Femur (tissue), 1 donor: ENCODE results near the gene SLC12A6.
"Not testable (repeated sequence)": the region's sequence is repeated elsewhere in the genome, so short reads cannot be mapped to it uniquely, and the experiment has no call there.

Experiments
- DNase-seq: peaks from one replicate; pipeline ENCODE4 v3.0.0-alpha.2; 2017

SLC12A6 gene

GRCh38 chr15:34355241-34355640 is 17.7 kb upstream of the SLC12A6 start:
- no peak for DNase-seq

DNA sequence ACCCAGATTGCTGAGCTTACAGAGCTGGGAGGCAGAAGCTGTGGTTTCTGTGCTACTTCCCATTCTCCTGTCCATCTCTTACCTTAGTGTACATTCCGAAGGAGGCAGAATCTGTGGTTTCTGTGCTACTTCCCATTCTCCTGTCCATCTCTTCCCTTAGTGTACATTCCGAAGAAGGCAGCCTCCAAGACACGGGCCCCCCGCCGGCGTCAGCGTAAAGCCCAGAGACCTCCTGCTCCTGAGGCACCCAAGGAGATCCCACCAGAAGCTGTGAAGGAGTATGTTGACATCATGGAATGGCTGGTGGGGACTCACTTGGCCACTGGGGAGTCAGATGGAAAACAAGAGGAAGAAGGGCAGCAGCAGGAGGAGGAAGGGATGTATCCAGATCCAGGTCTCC is 16.7 kb upstream of the SLC12A6 start:
- DNase-seq, result no peak

GRCh38 chr15:34353627-34354026 is 16.0 kb upstream of the SLC12A6 start:
- DNase-seq, result no peak

DNA sequence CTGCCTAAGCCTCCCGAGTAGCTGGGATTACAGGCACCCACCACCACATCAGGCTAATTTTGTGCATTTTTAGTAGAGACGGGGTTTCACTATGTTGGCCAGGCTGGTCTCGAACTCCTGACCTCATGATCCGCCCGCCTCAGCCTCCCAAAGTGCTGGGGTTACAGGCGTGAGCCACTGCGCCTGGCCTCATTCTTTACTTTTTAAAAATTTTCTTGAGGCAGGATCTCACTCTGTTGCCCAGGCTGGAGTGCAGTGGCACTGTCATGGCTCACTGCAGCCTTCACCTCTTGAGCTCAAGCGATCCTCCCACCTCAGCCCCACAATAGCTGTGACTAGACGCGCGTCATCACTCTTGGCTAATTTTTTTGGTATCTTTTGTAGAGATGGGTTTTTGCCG is 15.4 kb upstream of the SLC12A6 start:
- DNase-seq, result not testable (repeated sequence)

DNA sequence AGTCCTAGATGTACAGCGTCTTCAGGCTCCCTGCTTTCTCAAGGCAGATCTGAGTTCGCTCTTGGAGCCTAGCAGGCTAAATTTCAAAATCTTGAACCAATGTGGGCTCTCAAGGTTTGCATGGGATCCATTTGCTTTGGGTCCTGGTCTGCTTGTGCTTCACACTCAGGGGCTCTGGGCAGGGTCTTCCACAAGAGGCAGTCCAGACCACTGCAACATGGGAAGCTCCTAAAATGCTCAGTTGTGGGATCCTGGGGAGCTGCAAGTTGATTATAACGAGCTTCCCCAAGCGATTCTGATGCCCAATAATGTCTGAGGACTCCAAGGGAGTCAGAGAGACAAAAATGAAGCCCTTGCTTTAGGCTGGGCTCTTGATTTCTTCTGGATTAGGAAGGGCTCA is 12.2 kb upstream of the SLC12A6 start:
- no peak for DNase-seq

GRCh38 chr15:34348735-34349300 is 11.2 kb upstream of the SLC12A6 start:
- DNase-seq, result no peak

DNA sequence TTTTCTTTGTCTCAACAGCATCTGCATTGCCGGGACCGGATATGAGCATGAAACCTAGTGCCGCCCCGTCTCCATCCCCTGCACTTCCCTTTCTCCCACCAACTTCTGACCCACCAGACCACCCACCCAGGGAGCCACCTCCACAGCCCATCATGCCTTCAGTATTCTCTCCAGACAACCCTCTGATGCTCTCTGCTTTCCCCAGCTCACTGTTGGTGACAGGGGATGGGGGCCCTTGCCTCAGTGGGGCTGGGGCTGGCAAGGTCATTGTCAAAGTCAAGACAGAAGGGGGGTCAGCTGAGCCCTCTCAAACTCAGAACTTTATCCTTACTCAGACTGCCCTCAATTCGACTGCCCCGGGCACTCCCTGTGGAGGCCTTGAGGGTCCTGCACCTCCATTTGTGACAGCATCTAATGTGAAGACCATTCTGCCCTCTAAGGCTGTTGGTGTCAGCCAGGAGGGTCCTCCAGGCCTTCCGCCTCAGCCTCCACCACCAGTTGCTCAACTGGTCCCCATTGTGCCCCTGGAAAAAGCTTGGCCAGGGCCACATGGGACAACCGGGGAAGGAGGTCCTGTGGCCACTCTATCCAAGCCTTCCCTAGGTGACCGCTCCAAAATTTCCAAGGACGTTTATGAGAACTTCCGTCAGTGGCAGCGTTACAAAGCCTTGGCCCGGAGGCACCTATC is 10.5 kb upstream of the SLC12A6 start:
- DNase-seq, result no peak

DNA sequence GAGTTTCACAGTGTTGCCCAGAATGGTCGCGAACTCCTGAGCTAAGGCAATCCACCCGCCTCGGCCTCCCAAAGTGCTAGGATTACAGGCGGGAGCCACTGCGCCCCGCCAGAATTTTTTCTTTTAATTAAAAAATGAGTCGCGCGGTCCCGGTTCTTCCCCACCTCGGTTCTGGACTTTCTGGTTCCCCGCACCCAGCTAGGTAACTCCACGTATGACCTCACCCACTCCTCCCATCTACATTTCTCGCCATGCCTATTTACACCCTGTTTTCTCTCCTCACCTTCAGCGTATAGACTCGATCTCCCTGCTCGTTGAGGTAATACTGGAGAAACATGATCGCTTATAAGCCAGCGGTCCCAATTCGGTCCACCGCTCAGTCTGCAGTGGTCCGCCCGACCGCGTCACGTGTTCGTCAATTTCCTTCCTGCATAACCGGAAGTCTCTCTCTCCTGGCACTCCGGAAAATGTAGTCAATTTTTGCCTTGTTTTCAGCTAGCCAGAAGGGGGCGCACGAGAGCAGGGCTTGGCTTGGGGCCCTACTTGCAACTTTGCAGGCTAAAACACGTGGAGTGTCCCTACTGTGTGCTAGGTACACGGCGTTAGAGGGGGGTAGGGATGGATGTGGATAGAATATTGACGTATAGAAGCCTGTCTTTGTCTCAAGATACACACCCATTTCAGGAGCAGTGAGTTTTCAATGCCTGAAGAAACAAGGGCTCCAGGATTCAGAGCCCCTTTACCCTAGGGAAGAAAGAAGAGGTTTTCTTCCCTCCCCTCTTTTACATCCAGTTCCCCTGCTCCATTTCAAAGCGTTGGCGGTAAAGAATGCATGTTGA is 5.4 kb upstream of the SLC12A6 start, which contains the start of the genes NOP10 and NUTM1:
Gene NOP10 (minus strand): TSS at position 400 of the 839 bp plus-strand sequence. CDS start 63 bp downstream, at position 337.
Gene NUTM1 (plus strand): TSS at position 579 of the 839 bp plus-strand sequence. CDS start 382 bp downstream, outside the sequence.
- DNase-seq, result peak; percentile 95

- not testable (repeated sequence) for DNase-seq
Observed at GRCh38 chr15:34342213-34342736, 4.7 kb upstream of the SLC12A6 start.

DNA sequence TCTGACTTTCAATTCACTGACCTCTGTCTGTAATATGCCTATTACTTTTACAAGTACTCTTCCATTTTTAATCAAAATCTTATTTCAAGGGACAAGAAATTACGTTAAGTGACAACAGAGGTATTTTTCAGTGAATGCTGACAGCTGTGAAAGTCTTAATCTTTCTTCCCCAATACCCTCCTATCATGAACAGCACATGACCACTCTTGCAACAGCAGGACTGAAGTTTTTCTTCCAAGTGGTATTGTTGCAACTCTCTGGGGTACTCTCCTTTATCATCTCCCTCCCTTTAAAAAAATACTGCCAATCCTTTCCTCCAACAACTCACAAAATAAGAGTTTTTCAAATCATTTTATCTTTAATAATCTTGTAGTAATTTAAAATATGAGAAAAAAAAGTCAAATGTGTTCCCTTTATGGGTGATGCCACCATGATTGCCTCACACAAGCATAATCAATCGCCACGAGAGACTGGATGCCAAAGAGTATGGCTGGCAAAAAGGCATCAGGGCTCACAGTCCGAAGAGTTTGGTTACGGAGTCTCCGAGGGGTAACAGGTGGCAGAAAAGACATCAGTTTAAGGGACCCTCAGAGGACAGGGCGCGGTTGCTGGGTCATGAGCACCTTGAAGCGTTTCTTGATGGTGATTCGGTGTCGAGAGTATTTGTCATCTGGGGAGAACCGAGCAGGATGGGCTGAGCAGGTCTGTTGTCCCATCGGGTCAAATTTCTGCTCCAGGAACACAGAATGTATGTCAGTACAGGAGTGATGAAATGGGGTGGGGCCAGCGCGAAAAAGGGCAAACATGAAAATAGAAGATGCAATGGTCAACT is 4.0 kb upstream of the SLC12A6 start:
- no peak for DNase-seq

GRCh38 chr15:34339946-34340345 is 2.4 kb upstream of the SLC12A6 start:
- DNase-seq, result no peak

DNA sequence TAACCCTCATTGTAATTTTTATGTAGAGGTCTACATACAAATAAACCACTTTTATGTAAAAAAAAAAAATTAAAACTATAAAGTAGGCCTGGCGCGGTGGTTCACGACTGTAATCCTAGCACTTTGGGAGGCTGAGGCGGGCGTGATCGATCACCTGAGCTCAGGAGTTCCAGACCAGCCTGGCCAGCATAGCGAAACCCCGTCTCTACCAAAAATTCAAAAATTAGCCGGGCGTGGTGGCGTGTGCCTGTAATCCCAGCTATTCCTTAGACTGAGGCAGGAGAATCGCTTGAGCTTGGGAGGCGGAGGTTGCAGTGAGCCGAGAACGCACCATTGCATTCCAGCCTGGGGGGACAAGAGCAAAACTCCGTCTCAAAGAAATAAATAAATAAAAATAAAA is 766 bp upstream of the SLC12A6 start:
- no peak for DNase-seq

DNA sequence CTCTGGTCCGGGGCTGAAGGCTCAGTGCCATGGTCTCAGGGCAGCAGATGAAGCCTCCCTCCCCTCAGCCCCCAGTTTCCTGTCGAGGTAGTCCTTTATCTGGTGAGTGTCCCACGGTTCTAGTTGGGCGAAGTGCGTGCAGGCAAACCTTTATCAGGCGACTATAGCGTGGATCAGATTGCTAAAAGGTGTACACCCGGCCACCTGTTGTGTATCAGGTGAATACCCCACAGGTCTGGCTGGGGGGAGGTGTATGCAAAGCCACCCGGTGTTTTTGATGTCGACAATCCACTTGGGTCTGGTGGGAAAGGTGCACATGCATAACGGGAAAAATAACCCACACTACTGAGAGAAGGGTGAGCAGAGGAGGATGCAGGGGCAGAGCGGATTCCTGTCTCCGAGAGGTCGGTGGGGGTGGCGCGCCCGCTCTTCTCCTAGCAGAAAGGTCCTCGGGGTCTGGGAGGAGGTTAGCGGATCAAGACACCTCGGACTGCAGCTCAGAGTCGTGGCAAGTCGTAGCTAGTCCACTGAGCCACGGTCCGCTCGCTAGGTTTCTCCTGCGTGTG is 507 bp downstream of the SLC12A6 start:
- no peak for DNase-seq

DNA sequence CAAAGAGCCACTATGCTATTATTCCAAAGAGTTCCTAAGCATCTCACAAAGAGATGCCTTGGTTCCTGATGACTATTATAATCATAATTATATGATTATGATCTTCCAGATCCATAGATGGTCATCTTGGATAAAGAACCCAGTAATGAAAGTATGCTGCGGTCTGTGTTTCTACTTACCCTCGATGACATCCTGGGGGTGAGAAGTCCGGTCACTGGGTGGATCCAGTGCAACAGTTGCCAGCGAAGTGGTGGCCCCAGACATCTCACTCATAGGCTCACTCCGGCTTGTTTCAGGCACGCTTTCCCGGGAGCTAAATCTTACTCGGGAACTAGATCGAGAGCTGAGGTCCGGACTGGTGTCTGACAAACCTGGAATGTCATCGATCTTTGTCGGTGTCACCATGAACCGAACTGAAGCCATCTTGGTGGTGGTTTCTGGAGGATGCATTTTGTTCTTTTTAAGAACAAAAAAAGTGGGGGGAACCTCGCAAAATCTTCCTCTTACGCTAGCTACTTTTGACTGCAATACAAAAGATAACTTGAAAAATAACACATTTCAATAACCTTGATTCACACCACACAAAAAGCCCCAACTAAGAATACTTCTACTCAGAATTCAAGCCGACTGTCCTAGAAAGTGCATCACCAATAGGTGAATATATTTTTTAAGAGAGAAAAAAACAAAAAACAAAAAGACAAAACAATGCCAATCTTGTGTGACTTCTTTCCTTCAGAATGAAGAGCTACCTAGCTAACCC is 1.2 kb downstream of the SLC12A6 start:
- no peak for DNase-seq

GRCh38 chr15:34335176-34336032 is 2.2 kb downstream of the SLC12A6 start:
- DNase-seq, result no peak

DNA sequence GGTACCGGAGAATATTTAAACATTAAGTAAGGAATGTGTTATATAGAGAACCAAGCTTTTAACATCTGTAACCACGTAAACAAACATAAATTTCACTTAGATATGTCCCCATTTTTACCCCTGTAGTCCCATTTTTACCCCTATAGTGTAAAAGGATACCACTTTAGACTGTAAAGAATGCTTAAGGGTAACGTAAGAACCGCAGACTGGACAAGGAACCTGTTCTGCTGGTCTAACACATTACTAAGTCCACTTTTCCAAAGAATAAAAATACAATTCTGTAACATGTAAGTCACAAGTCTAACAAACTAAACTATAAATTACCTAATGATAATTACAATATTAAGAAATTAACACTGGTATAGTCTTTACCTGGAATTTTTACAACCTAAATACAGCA is 2.9 kb downstream of the SLC12A6 start:
- DNase-seq, result no peak

GRCh38 chr15:34332553-34333120 is 4.9 kb downstream of the SLC12A6 start:
- no peak for DNase-seq

DNA sequence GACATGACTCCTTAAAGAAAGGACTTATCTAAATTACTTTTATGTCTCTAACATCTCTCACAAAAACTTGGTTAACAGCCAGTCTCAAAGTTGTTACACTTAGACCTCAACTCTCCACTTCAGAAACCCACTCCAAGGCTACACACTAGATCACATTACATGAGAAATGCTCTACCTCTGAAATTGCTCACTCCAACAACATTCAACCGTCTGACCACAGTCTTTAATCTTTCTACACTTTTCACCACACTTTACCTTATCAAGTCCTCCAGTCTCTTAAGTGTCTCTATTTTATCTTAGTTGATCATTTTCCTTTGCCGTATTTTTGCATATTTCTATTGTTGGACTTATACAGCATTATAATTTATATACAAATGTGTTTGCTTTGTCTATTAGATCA is 5.8 kb downstream of the SLC12A6 start:
- DNase-seq, result no peak

GRCh38 chr15:34330279-34330678 is 7.3 kb downstream of the SLC12A6 start:
- DNase-seq, result no peak

GRCh38 chr15:34329006-34329405 is 8.6 kb downstream of the SLC12A6 start:
- DNase-seq, result no peak
